GM20431 (cell line): ENCODE data around the gene BCLAF1.
"Not testable (repeated sequence)": the region's sequence is repeated elsewhere in the genome, so short reads cannot be mapped to it uniquely, and the experiment has no call there.

Experiments
- in situ Hi-C: fragments of 300-500 bp; cut with MseI, MboI; formaldehyde crosslinking; loops from one replicate; pipeline ENCODE4 v1.15.0; 2020; ENCODE audit warnings: low sequenced_read_pairs; ENCODE audit not compliant: unreplicated experiment

Gene BCLAF1

GRCh38 chr6:136309729-136310311, 20.2 kb upstream of the BCLAF1 start:
- in situ Hi-C loops, result no loop called here

DNA sequence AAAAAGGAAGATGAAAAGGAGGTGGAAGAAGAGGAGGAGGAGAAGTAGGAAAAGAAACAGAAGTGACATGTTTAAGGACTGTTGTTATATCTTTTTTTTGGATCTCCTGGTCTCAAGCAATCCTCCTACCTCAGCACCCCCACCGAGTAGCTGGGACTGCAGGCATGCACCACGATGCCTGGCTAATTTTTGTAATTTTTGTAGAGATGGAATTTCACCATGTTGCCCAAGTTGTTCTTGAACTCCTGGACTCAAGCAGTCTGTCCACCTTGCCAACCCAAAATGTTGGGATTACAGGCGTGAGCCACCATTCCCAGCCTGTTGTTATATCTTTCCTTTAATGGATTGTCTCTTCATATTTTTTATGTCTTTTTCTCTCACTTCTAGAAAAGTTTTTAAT, 19.5 kb upstream of the BCLAF1 start:
- in situ Hi-C loops, result no loop called here

DNA sequence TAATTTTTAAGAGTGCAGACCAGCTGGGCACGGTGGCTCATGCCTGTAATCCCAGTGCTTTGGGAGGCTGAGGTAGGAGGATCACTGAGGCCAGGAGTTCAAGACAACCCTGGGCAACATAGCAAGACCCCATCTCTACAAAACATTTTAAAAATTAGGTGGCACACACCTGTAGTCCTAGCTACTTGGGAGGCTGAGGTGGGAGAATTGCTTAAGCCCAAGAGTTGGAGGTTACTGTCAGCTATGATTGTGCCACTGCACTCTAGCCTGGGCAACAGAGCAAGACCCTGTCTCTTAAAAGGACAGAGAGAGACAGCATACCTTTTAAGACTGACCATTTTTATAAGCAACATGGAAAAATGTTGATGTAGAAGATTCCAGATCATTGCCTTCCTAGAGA, 18.8 kb upstream of the BCLAF1 start:
- in situ Hi-C loops, result not testable (repeated sequence)

GRCh38 chr6:136307351-136307750, 17.7 kb upstream of the BCLAF1 start:
- in situ Hi-C loops, result no loop called here

DNA sequence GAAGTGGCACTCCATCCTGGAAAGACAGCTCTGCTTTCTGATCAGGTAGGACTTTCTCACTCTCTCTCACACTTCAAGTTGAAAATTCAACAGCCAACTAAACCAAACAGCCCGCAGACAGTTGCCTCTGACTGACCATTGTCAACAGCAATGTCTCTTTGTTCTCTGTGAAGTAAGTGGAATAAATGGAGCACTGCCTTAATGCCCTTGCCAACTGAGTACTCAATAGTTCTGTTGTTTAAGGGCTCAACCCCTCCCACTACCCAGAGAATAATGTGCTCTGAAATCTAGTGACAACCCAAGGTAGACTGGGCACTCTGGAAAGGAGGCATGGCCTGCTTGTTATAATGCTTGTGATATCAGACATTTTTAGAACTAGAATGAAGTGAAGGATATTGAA, 16.8 kb upstream of the BCLAF1 start:
- in situ Hi-C loops, result no loop called here

GRCh38 chr6:136304410-136304809, 14.8 kb upstream of the BCLAF1 start:
- in situ Hi-C loops, result no loop called here

DNA sequence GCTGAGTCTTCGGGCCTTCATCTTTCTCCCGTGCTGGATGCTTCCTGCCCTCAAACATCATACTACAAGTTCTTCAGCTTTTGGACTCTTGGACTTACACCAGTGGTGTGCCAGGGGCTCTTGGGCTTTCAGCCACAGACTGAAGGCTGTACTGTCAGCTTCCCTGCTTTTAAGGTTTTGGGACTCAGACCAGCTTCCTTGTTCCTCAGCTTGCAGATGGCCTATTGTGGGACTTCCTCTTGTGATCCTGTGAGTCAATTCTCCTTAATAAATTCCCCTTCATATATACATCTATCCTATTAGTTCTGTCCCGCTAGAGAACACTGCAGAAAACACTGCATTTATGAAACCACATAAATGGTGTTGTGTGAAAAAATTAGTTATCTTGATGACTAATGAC, 13.9 kb upstream of the BCLAF1 start:
- in situ Hi-C loops, result no loop called here

DNA sequence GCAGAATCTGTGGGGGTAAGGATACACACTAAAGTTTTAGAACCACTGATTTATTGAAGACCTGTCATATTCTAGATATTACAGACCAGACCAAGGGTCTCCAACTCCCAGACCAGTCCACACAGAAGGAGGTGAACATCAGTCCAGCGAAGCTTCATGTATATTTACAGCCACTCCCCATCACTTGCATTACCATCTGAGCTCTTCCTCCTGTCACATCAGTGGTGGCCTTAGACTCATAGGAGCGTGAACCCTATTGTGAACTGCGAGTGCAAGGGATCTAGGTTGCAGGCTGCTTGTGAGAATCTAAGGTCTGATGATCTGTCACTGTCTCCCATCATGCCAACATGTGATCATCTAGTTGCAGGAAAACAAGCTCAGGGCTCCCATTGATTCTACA, 5.0 kb upstream of the BCLAF1 start:
- in situ Hi-C loops, result no loop called here

DNA sequence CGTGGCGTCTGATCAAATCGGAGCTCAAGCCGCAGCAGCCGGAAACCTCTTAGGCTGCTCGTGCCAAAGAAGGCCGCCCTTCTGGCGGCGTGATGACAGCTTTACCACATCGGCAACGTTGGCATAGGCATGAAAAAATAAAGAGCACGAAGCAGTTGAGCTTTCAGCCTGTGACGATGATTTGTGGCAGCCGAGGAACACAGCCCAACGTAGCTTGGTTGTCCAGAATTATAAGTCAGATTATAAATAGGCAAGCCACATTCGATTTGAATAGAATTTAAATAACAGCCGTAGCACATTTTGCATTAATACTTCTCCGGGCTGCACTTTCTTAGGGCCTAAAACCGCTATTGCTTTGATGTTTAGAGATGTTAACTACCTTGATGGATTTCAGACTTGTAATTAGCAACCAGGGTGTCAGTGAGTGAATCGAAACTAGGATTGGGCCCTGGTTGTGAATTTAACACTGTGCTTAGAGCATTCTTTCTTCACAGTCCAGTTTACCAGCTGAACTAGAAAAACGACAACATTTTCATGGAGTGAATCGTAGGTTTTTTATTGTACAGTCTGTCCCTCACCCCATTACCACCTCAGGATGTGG, 864 bp upstream of the BCLAF1 start:
- in situ Hi-C loops, result no loop called here

GRCh38 chr6:136289327-136289578, 393 bp downstream of the BCLAF1 start:
- in situ Hi-C loops, result no loop called here

GRCh38 chr6:136288566-136289326, 900 bp downstream of the BCLAF1 start:
- in situ Hi-C loops, result no loop called here

GRCh38 chr6:136284909-136285308, 4.7 kb downstream of the BCLAF1 start:
- in situ Hi-C loops, result no loop called here

- in situ Hi-C loops, result no loop called here
Measured at GRCh38 chr6:136282906-136283305, 6.7 kb downstream of the BCLAF1 start.

GRCh38 chr6:136280032-136280609, 9.5 kb downstream of the BCLAF1 start:
- in situ Hi-C loops, result no loop called here

DNA sequence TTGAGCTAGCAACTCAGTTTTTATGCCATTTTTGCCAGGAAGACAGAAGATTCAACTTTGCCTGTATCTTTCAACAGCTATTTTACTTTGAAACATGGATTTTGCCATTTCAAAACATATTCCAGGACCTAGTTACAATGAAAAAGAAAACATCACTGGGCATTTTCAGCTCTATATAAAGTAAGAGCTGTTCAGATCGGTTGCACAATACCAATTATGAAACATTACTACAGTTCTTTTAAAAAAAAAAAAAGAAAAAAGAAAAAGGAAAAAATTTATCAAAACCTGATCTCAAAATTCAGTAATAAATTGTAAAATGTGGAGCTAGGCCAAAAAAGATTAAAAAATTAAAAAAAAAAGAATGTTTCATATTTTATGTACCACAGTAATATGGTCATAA, 15.6 kb downstream of the BCLAF1 start:
- in situ Hi-C loops, result no loop called here

DNA sequence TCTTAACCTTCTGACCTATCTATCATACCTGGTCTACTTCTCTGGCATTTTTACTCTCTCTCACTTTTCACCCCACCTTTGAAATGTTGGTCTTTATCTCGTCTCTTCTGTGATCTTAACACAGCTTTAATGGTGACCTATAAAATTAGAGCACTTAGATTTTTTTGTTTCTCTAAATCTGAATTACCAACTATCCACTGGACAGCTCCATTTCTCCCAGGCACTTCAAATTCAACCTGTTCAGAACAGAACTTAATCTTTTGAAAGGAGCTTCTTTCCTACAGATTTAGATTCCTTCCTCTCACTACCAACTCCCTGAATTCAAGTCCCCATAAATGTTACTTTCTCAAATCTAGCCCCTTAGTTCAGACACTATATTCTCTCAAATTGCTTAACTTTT, 24.5 kb downstream of the BCLAF1 start:
- in situ Hi-C loops, result no loop called here

DNA sequence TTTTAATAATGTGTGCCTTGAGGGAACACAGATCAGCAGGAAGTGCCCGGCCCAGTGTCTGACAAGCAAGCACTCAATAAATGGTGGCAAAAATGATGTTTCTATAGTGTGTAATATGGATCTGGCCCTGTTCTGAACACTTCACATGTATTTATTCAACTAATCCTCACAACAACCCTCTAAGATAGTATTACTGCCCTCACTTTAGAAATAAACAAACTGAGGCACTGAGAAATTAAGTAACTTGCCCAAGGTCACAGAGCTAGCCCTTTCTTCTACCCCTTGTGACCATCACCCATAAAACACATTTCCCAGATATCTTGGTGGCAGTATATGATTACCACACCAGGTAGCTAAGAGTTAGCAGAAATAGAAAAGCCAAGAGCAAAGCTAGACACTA, 26.7 kb downstream of the BCLAF1 start:
- in situ Hi-C loops, result no loop called here

DNA sequence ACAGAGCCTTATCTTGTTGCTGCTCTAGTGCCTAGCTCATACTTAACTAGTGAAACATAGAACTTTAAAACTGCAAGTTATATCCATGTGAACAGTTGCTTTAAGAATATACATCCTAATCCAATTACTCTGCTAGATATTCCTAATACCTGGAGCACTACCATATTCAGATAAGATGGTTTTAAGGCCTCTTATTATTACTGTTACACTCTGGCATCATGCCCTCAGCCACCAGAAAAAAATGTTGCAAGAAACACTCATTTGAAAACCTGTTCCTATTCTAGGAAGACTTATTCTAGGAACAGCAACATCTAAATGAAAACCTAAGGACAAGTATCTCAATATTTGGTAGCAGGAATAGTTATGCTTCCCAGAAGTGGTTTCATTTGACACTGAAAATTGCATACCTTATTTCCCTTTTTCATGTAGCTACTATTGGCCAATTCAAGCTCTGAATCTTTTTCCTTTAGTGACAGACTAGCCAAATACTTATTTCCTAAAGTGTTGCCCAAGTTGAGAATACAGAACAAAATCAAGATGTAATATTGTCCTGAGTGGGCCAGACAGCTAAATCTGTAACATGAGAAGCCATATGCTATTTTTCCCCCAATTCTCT, 34.7 kb downstream of the BCLAF1 start:
- in situ Hi-C loops, result no loop called here

DNA sequence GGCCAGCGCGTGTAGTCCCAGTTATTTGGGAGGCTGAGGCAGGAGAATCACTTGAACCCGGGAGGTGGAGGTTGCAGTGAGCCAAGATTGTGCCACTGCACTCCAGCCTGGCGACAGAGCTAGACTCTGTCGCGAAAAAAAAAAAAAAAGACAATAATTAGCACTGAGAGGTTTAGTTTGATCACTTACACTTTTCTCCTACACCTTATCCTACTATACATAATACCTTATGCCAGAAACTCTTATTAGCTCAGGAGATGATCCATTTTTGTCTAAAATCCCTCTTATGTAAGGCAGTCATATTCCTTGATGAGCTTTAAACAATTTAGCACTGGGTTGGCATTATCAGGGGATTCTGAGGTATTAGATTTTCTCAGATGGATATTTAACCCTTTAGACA, 35.9 kb downstream of the BCLAF1 start:
- in situ Hi-C loops, result no loop called here

- in situ Hi-C loops, result no loop called here
Measured at GRCh38 chr6:136252441-136252840, 37.2 kb downstream of the BCLAF1 start.

- in situ Hi-C loops, result no loop called here
Measured at GRCh38 chr6:136251394-136251793, 38.3 kb downstream of the BCLAF1 start.
